Activated CD4-positive, alpha-beta T cell treated with anti-CD3 and anti-CD28 coated beads, Interleukin-2, amount 10 ng/mL, durations not matched to agents 7 days and 5 days (primary cell): ENCODE measurements around the gene FAM20C. TPM values are rescaled to one million over a fixed set of nuclear protein-coding genes. Genes with fewer than 3 reads are reported as not detected.
"Not testable (repeated sequence)": the region's sequence is repeated elsewhere in the genome, so short reads cannot be mapped to it uniquely, and the experiment has no call there.

ENCODE experiments used
- CTCF ChIA-PET: fragments of 350-600 bp; sonication (Branson Sonifier 250); formaldehyde crosslinking; loops from one replicate; lab custom pipeline; 2021; ENCODE audit warnings: antibody characterized with exemption; lab: Charles Lee
- POLR2A ChIA-PET: fragments of 350-600 bp; sonication (Branson Sonifier 250); formaldehyde crosslinking; loops from one replicate; lab custom pipeline; 2021; ENCODE audit warnings: antibody characterized with exemption; lab: Charles Lee
- DNase-seq: peaks from one replicate; pipeline ENCODE4 v3.0.0-alpha.2; 2020
- H3K27ac Mint-ChIP-seq: one replicate; pipeline ENCODE4 v1.8.0; 2021; ENCODE audit warnings: mild to moderate bottlenecking, moderate library complexity, mixed read lengths
- H3K27me3 Mint-ChIP-seq: one replicate; pipeline ENCODE4 v1.8.0; 2021; ENCODE audit warnings: mixed read lengths
- H3K36me3 Mint-ChIP-seq: one replicate; pipeline ENCODE4 v1.8.0; 2021; ENCODE audit warnings: low read depth, mixed read lengths
- H3K4me1 Mint-ChIP-seq: one replicate; pipeline ENCODE4 v1.8.0; 2021; ENCODE audit warnings: mixed read lengths
- H3K4me3 Mint-ChIP-seq: one replicate; pipeline ENCODE4 v1.8.0; 2021; ENCODE audit warnings: mild to moderate bottlenecking, moderate library complexity, mixed read lengths
- H3K9me3 Mint-ChIP-seq: one replicate; pipeline ENCODE4 v1.8.0; 2021; ENCODE audit warnings: mixed read lengths
- total RNA-seq, 2 experiments: library from RNA; stranded (reverse); gene quantifications; one replicate each; pipeline ENCODE4 v1.2.3, GENCODE V29; 2021

Gene FAM20C
- total RNA-seq, 2 experiments from 2014 or later: 0.29 to 0.47 TPM

GRCh38 chr7:263483-264351 is 71.3 kb downstream of the FAM20C start:
- DNase-seq, H3K36me3 Mint-ChIP-seq, POLR2A ChIA-PET, H3K4me3 Mint-ChIP-seq, H3K27me3 Mint-ChIP-seq, H3K9me3 Mint-ChIP-seq, H3K4me1 Mint-ChIP-seq: not testable (repeated sequence)
- CTCF ChIA-PET: interaction anchor here (0.6 to 2.9 kb wide), 21 partner anchors 8 to 638 kb away, joined by 3 to 23 read pairs (median 3); no protein-coding TSS in a partner anchor
- peak overlapping the region; percentile 57 for H3K27ac Mint-ChIP-seq

- Mint-ChIP-seq H3K9me3 (peaks cover 5% of the 10 kb centered on the region), H3K4me1 (no peaks in the 10 kb centered on the region), H3K36me3 (peaks cover 6% of the 10 kb centered on the region), H3K27ac (no peak overlapping the region), H3K27me3 (no peaks in the 10 kb centered on the region), H3K4me3 (no peak overlapping the region)
- DNase-seq: no peak
- ChIA-PET CTCF (interaction anchor here (0.6 to 2.9 kb wide), 19 partner anchors 7 to 637 kb away, joined by 3 to 23 read pairs (median 3); no protein-coding TSS in a partner anchor), POLR2A (no interaction called here)
These were observed 72.3 kb downstream of the FAM20C start for GRCh38 chr7:264541-265191.

- Mint-ChIP-seq H3K4me3 (no peak overlapping the region), H3K4me1 (no peaks in the 10 kb centered on the region), H3K27me3 (no peaks in the 10 kb centered on the region), H3K9me3 (peaks cover 5% of the 10 kb centered on the region), H3K36me3 (peaks cover 6% of the 10 kb centered on the region), H3K27ac (no peak overlapping the region)
- CTCF ChIA-PET: interaction anchor here (1.4 to 2.9 kb wide), 3 partner anchors 9 to 360 kb away, joined by 3 to 14 read pairs (median 4); no protein-coding TSS in a partner anchor
- POLR2A ChIA-PET: no interaction called here
- no peak for DNase-seq
These were observed 73.0 kb downstream of the FAM20C start for GRCh38 chr7:265192-265997.

GRCh38 chr7:265998-266850 is 73.9 kb downstream of the FAM20C start:
- Mint-ChIP-seq H3K9me3 (peaks cover 5% of the 10 kb centered on the region), H3K27me3 (no peaks in the 10 kb centered on the region), H3K36me3 (peaks cover 6% of the 10 kb centered on the region), H3K27ac (no peak overlapping the region), H3K4me3 (no peak overlapping the region), H3K4me1 (no peaks in the 10 kb centered on the region)
- CTCF ChIA-PET: interaction anchor here (1.1 to 2.9 kb wide), 2 partner anchors 8 to 508 kb away, joined by 3 to 14 read pairs; no protein-coding TSS in a partner anchor
- no peak for DNase-seq
- POLR2A ChIA-PET: no interaction called here

DNA sequence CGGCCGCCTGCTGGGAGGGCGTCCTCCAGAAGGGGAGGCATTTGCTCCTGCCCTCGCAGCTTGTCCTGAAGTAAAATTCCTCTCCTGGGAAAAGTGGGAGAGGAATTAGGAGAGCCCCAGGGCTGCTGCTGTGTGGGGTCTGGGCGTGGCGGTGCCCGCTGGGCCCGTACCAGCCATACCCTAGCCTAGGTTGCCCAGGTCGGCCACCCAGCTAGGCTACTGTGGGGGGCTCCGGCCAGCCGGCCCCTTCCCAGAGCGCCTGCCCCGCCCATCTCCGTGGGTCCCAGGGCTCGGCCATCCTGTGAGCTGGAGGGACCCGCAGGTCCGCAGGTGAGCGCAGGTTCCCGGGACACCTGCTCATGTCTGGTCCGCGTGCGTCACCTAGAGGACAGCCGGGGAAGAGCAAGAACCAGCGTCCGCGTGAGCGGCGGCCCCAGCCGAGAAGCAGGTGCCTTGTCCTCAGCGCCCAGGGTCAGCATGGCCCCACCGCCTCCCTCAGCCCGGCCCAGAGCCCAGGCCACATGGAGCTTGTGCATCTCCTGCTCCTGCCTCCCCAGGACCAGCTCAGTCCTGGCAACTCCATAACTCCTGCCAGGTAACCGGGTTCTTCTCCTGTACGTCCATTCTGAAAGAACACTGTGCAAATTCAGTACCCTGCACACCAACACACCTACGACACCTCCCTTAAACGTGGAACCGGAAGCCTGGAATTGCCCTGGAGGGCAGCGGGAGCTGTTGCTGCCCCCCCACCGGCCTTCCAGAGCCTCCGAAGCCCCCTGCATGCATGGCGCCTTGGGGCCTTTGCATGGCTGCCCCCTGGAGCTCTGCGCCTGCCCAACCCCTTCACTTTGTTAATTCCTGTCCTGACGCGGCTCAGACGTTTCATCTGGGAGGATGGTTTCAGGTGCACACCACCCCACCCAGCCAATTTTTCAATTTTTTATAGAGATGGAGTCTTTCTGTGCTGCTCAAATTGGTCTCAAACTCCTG is 74.8 kb downstream of the FAM20C start:
- CTCF ChIA-PET: interaction anchor here (1.1 kb wide), 1 partner anchor 507 kb away, joined by 3 read pairs; no protein-coding TSS in a partner anchor
- POLR2A ChIA-PET: no interaction called here
- no peak overlapping the region for H3K4me3 Mint-ChIP-seq

DNA sequence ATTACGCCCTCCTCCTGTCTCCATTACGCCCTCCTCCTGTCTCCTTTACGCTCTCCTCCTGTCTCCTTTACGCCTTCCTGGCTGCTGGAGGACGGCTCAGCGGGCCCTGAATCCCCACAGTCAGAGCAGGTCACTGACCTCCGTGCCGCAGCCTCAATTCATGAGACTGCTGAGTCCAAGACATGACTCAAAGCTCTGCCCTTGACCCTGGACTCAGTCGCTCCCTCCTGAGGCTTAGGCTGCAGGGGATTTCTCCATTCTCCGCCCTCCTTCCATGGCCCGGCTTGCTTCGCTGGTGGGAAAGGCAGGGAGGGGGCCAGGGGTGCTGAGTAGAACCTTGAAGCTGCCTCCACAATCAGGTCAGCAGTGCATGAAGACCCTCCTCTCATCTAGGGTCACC is 76.6 kb downstream of the FAM20C start:
- CTCF ChIA-PET: no interaction called here
- Mint-ChIP-seq H3K27ac (no peak overlapping the region), H3K9me3 (peaks cover 4% of the 10 kb centered on the region), H3K36me3 (no peaks in the 10 kb centered on the region), H3K4me1 (no peaks in the 10 kb centered on the region), H3K27me3 (no peaks in the 10 kb centered on the region), H3K4me3 (no peak overlapping the region)
- POLR2A ChIA-PET: no interaction called here
- no peak for DNase-seq

More for the DNA sequence above, 74.8 kb downstream of the FAM20C start:
- Mint-ChIP-seq H3K9me3 (peaks cover under 1% of the 10 kb centered on the region), H3K4me1 (no peaks in the 10 kb centered on the region), H3K27ac (no peak overlapping the region), H3K27me3 (no peaks in the 10 kb centered on the region), H3K36me3 (peaks cover 4% of the 10 kb centered on the region)
- no peak for DNase-seq

- Mint-ChIP-seq H3K4me3 (no peak overlapping the region), H3K36me3 (no peaks in the 10 kb centered on the region), H3K4me1 (no peaks in the 10 kb centered on the region), H3K27me3 (no peaks in the 10 kb centered on the region), H3K27ac (no peak overlapping the region), H3K9me3 (peaks cover 7% of the 10 kb centered on the region)
- POLR2A ChIA-PET: no interaction called here
- CTCF ChIA-PET: no interaction called here
- DNase-seq: no peak
These were observed 77.3 kb downstream of the FAM20C start for GRCh38 chr7:269721-270120.

GRCh38 chr7:270351-270983 is 78.1 kb downstream of the FAM20C start:
- Mint-ChIP-seq H3K36me3 (no peaks in the 10 kb centered on the region), H3K9me3 (peaks cover 11% of the 10 kb centered on the region), H3K4me3 (no peak overlapping the region), H3K27ac (no peak overlapping the region), H3K27me3 (no peaks in the 10 kb centered on the region), H3K4me1 (no peaks in the 10 kb centered on the region)
- ChIA-PET POLR2A (no interaction called here), CTCF (no interaction called here)
- no peak for DNase-seq

DNA sequence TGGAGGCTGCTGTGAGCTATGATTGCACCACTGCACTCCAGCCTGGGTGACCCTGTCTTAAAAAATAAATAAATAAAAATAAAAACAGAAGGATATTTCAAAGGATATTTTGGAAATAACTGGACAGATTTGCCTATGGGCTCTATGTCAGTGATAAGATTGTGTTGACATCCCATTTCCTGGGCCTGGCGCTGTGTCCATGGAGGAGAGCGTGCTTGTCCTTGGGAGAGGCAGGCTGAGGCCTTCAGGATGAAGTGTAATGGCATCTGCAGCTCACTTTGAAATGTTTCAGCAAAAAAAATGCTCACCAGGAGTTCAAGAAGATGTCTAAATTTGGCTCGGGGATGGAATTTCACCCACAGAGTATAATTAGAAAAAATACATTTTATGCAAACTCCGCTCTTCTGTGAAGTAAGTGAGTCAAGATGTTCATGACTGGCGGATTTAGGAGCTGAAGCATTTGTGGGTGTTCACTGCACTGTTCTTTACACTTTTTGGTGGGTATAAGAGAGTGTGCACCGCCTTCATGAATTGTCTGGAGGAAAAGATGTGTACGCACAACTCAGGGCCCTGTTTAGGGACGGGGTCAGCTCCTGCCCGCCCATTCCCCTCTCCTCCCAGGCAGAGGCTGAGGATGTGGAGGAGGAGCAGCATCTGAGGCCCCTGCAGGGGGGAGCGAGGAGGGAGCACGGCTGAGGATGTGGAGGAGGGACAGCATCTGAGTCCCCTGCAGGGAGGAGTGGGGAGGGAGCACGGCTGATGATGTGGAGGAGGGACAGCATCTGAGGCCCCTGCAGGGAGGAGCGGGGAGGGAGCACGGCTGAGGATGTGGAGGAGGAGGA is 79.1 kb downstream of the FAM20C start:
- Mint-ChIP-seq H3K27me3 (no peaks in the 10 kb centered on the region), H3K27ac (no peak overlapping the region), H3K9me3 (peaks cover 11% of the 10 kb centered on the region), H3K36me3 (no peaks in the 10 kb centered on the region), H3K4me3 (no peak overlapping the region), H3K4me1 (no peaks in the 10 kb centered on the region)
- DNase-seq: no peak
- CTCF ChIA-PET: interaction anchor here (0.6 to 2.4 kb wide), 3 partner anchors 7 to 494 kb away, joined by 3 to 9 read pairs (median 3); no protein-coding TSS in a partner anchor
- POLR2A ChIA-PET: no interaction called here

DNA sequence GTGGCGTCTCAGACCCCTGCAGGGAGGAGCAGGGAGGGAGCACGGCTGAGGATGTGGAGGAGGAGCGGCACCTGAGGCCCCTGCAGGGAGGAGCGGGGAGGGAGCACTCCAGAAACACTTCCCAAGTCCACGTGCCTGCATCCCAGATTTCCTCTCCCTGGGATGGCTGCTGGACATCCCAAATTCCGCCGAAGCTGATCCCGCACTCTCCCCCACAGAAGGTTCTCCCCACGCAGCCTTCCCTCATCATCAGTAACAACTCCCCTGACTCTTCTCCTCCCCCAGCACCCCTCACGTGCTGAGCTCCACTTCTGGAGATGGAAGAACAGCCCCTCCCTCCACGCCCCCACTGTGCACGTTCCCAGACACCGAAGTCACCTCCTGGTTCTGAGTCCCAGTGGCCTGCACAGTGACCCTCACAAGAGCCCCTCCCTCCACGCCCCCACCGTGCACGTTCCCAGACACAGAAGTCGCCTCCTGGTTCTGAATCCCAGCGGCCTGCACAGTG is 79.8 kb downstream of the FAM20C start:
- DNase-seq: no peak
- ChIA-PET POLR2A (no interaction called here), CTCF (interaction anchor here (0.6 to 2.4 kb wide), 3 partner anchors 8 to 493 kb away, joined by 3 to 9 read pairs (median 3); no protein-coding TSS in a partner anchor)
- Mint-ChIP-seq H3K9me3 (peaks cover 12% of the 10 kb centered on the region), H3K27ac (no peak overlapping the region), H3K27me3 (no peaks in the 10 kb centered on the region), H3K4me1 (no peaks in the 10 kb centered on the region), H3K36me3 (no peaks in the 10 kb centered on the region), H3K4me3 (no peak overlapping the region)
